B cell (primary cell): ENCODE data around the gene S100A3. TPM values are rescaled to one million over a fixed set of nuclear protein-coding genes. Genes with fewer than 3 reads are reported as not detected.

Experiments used
- ATAC-seq: fragments of 200-7000 bp; cut with Tn5 transposase; one replicate; pipeline ENCODE4 v1.10.0; 2021; ENCODE audit warnings: low read depth, mild to moderate bottlenecking, moderate number of reproducible peaks, moderate library complexity
- CTCF ChIA-PET: fragments of 350-600 bp; sonication (Branson Sonifier 250); formaldehyde crosslinking; loops from one replicate; lab custom pipeline; 2021; ENCODE audit warnings: antibody characterized with exemption, inconsistent platforms; lab: Charles Lee
- POLR2A ChIA-PET: fragments of 350-600 bp; sonication (Branson Sonifier 250); formaldehyde crosslinking; loops from one replicate; lab custom pipeline; 2021; ENCODE audit warnings: antibody characterized with exemption; lab: Charles Lee
- DNase-seq: peaks from one replicate; pipeline ENCODE4 v3.0.0; 2013
- H2AFZ ChIP-seq: 2 replicates; pipeline ENCODE4 v1.6.1; 2012; ENCODE audit warnings: mild to moderate bottlenecking, low read depth, low read length; ENCODE audit not compliant: insufficient read depth, poor library complexity, severe bottlenecking
- H3K27ac ChIP-seq, 2 donors: 1 replicate in 1 of 2; 2 replicates in 1 of 2; pipeline ENCODE4 v1.5.1; 2012 to 2013; ENCODE audit warnings: low read length in 2 of 2, mild to moderate bottlenecking in 2 of 2, moderate library complexity in 1 of 2
- H3K27me3 ChIP-seq, 4 experiments: fragments of 200-600 bp in 1 of 4; sonication (generic) in 1 of 4; replicated peaks in 1 of 4; 1 replicate in 2 of 4; 2 replicates in 2 of 4; pipeline versions ENCODE4 v1.6.1 to v1.7.0; 2013 to 2016; ENCODE audit warnings: low read length in 3 of 4, mild to moderate bottlenecking in 2 of 4, mixed read lengths in 1 of 4, moderate library complexity in 1 of 4; ENCODE audit not compliant: insufficient read depth in 4 of 4, control insufficient read depth in 3 of 4; ENCODE audit errors: control extremely low read depth in 1 of 4
- H3K36me3 ChIP-seq, 2 experiments: replicated peaks in 1 of 2; 1 replicate in 1 of 2; 2 replicates in 1 of 2; pipeline versions ENCODE4 v1.6.1 to v1.7.1; 2013; ENCODE audit warnings: low read length in 1 of 2; ENCODE audit not compliant: insufficient read depth in 2 of 2, control insufficient read depth in 1 of 2; ENCODE audit errors: control extremely low read depth in 1 of 2, extremely low read depth in 1 of 2
- H3K4me1 ChIP-seq, 2 donors: fragments of 200-600 bp in 1 of 2; sonication (generic) in 1 of 2; 1 replicate in 1 of 2; 2 replicates in 1 of 2; pipeline versions ENCODE4 v1.5.1 to v1.6.1; 2013 to 2017; ENCODE audit warnings: low read length in 2 of 2; ENCODE audit not compliant: control insufficient read depth in 2 of 2, insufficient read depth in 2 of 2
- H3K4me2 ChIP-seq: replicated peaks from 2 replicates; pipeline ENCODE3; 2012; ENCODE audit warnings: mild to moderate bottlenecking, low read depth, low read length; ENCODE audit not compliant: poor library complexity, severe bottlenecking
- H3K4me3 ChIP-seq, 5 experiments: fragments of 200-600 bp in 1 of 5; sonication (generic) in 1 of 5; 1 replicate in 3 of 5; 2 replicates in 2 of 5; pipeline versions ENCODE4 v1.5.1 to v1.7.0; 2011 to 2016; ENCODE audit warnings: low read length in 4 of 5, mild to moderate bottlenecking in 4 of 5, low read depth in 2 of 5, control low read depth in 1 of 5, moderate library complexity in 1 of 5; ENCODE audit not compliant: insufficient read depth in 1 of 5; ENCODE audit errors: control extremely low read depth in 1 of 5, extremely low read depth in 1 of 5
- H3K79me2 ChIP-seq: fragments of 200-600 bp; sonication (generic); one replicate; pipeline ENCODE4 v1.6.0; 2016; ENCODE audit warnings: low read length; ENCODE audit not compliant: control insufficient read depth, insufficient read depth
- H3K9ac ChIP-seq: fragments of 200-600 bp; sonication (generic); 2 replicates; pipeline ENCODE4 v1.6.1; 2017; ENCODE audit warnings: mild to moderate bottlenecking, low read length, moderate library complexity
- H3K9me3 ChIP-seq, 3 donors: one replicate each; pipeline versions ENCODE4 v1.6.1 to v1.7.1; 2013; ENCODE audit warnings: low read length in 2 of 3; ENCODE audit not compliant: control insufficient read depth in 2 of 3, insufficient read depth in 1 of 3; ENCODE audit errors: control extremely low read depth in 1 of 3
- H4K20me1 ChIP-seq: 2 replicates; pipeline ENCODE4 v1.6.0; 2012; ENCODE audit warnings: mild to moderate bottlenecking, low read length; ENCODE audit not compliant: insufficient read depth, control insufficient read depth, poor library complexity, severe bottlenecking
- H3K27ac Mint-ChIP-seq: one replicate; pipeline ENCODE4 v1.8.0; 2021; ENCODE audit warnings: mixed read lengths
- H3K27me3 Mint-ChIP-seq: one replicate; pipeline ENCODE4 v1.8.0; 2021; ENCODE audit warnings: mixed read lengths
- H3K4me1 Mint-ChIP-seq: one replicate; pipeline ENCODE4 v1.8.0; 2021; ENCODE audit warnings: mixed read lengths
- H3K4me3 Mint-ChIP-seq: one replicate; pipeline ENCODE4 v1.8.0; 2021; ENCODE audit warnings: mixed read lengths
- H3K9me3 Mint-ChIP-seq: one replicate; pipeline ENCODE4 v1.8.0; 2022; ENCODE audit warnings: mixed read lengths; ENCODE audit not compliant: insufficient read depth
- EZH2 ChIP-seq: IDR thresholded peaks from 2 replicates; pipeline ENCODE4 v1.6.1; 2012; ENCODE audit warnings: borderline replicate concordance, low read depth, mild to moderate bottlenecking, moderate library complexity, low read length; ENCODE audit not compliant: insufficient read depth, poor library complexity, severe bottlenecking
- WGBS: methylation state at CpG from one replicate; pipeline ENCODE4 v1.1.5; 2013; ENCODE audit warnings: missing lambda C conversion rate; ENCODE audit not compliant: insufficient coverage; 5-methylcytosine and 5-hydroxymethylcytosine counted together
- intact Hi-C: fragments of 100-400 bp; cut with micrococcal nuclease; formaldehyde crosslinking; loops from one replicate; pipeline ENCODE4 v1.10.0; 2022
- polyA plus RNA-seq: library from polyadenylated mRNA; depleted of rRNA; stranded (reverse); fragments of >200 nt; gene quantifications from 2 replicates; pipeline ENCODE4 v1.2.3, GENCODE V29; 2012
- total RNA-seq, 2 donors: library from RNA; stranded (reverse); fragments of 120-200 nt in 1 of 2; gene quantifications; 1 replicate in 1 of 2; 2 replicates in 1 of 2; pipeline versions ENCODE4 v1.2.3 to v1.2.4, GENCODE V29; 2013 to 2022
- TF ChIP-seq, protein P1 (sequence below): fragments of 200-600 bp; IDR thresholded peaks from one replicate; pipeline ENCODE4 v1.8.0; 2022; ENCODE audit warnings: antibody characterized with exemption, mild to moderate bottlenecking

The S100A3 gene
- total and polyA plus RNA-seq, 2 donors (not counting 1 experiment from before 2014, with no cell fraction given), result not detected

DNA sequence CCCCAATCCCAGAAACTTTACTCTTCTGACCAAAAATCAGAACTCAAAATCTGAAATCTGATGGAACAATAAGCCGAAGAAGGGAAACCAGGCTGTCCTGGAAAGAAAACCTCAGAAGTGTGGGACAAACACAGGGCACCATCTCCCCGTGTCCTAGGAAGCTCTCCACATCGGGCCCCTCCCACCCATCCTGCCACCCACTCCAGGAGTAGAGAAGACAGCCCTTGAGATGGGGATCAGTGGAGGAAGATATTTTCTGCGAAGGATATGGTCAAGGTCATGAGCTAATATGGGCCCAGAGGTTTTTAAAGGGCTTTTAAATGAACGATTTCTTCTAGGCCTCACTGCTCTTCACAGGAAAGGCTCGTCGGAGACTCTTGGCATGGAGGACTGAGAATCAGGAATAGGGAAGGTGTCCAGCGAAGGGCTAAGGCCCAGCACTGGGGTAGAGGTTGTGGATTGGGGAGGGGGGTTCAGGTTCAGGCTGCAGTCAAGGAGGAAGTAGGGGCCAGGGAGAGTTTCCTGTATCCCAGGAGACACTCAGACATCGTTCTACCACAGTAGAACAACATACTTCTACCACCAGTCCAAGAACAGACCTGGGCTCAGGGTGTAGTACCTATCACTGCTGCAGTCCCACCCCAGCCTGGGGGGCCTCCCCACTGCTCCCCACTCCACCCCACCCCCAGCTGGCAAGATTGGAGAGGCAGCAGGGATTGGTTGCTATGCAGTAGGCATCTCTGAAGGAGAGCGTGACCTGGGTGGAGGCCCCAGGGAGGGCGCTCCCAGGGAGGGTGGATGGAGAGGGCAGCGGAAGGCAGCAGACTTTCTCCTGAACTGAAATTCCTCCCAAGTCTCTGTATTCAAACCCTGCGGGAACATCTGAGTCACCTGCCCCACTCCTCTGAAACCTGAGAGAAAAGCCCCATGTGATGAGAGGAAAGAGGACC lies 7.1 kb downstream of the S100A3 start:
- Histone ChIP-seq H3K4me3 (no peak overlapping the region), H3K27me3 (no peaks in the 10 kb centered on the region), H2AFZ (peak overlapping the region; percentile 73), H3K4me2 (peak overlapping the region; percentile 64), H3K79me2 (no peaks in the 10 kb centered on the region), H3K9ac (no peak overlapping the region), H3K4me1 (peaks cover 40 to 47% of the 10 kb centered on the region in 2 donors), H3K27ac (peak overlapping the region; percentile 25 to 46), H3K9me3 (peaks cover 0 to 12% (median 0%) of the 10 kb centered on the region in 3 donors), H3K36me3 (peaks cover 0 to 2% of the 10 kb centered on the region in 2 experiments), H4K20me1 (no peaks in the 10 kb centered on the region)
- ATAC-seq (no peak), DNase-seq (no peak)
- WGBS, result 81% methylated on average over 8 of the region's 13 CpGs
- peak overlapping the region; percentile 92 for H3K27ac Mint-ChIP-seq
- CTCF ChIA-PET, result interaction anchor here (2.5 to 10.9 kb wide), 2 partner anchors 9 to 29 kb away, joined by 15 to 189 read pairs; no protein-coding TSS in a partner anchor
- H3K27me3 Mint-ChIP-seq, result no peaks in the 10 kb centered on the region
- TF ChIP-seq, protein P1, sequence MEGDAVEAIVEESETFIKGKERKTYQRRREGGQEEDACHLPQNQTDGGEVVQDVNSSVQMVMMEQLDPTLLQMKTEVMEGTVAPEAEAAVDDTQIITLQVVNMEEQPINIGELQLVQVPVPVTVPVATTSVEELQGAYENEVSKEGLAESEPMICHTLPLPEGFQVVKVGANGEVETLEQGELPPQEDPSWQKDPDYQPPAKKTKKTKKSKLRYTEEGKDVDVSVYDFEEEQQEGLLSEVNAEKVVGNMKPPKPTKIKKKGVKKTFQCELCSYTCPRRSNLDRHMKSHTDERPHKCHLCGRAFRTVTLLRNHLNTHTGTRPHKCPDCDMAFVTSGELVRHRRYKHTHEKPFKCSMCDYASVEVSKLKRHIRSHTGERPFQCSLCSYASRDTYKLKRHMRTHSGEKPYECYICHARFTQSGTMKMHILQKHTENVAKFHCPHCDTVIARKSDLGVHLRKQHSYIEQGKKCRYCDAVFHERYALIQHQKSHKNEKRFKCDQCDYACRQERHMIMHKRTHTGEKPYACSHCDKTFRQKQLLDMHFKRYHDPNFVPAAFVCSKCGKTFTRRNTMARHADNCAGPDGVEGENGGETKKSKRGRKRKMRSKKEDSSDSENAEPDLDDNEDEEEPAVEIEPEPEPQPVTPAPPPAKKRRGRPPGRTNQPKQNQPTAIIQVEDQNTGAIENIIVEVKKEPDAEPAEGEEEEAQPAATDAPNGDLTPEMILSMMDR, result no peak
- no peak for TF ChIP-seq EZH2
- no peaks in the 10 kb centered on the region for H3K9me3 Mint-ChIP-seq
- peaks cover 57% of the 10 kb centered on the region for H3K4me1 Mint-ChIP-seq
- H3K4me3 Mint-ChIP-seq, result no peak overlapping the region
- intact Hi-C loops, result no loop called here
- POLR2A ChIA-PET, result no interaction called here
